ENCODE results near the gene GRAMD1A. TPM values are rescaled to one million over a fixed set of nuclear protein-coding genes. Genes with fewer than 3 reads are reported as not detected.

The GRAMD1A gene
- total and polyA plus RNA-seq, 11 donors = 21.8 to 64.5 (median 31.3) TPM

DNA sequence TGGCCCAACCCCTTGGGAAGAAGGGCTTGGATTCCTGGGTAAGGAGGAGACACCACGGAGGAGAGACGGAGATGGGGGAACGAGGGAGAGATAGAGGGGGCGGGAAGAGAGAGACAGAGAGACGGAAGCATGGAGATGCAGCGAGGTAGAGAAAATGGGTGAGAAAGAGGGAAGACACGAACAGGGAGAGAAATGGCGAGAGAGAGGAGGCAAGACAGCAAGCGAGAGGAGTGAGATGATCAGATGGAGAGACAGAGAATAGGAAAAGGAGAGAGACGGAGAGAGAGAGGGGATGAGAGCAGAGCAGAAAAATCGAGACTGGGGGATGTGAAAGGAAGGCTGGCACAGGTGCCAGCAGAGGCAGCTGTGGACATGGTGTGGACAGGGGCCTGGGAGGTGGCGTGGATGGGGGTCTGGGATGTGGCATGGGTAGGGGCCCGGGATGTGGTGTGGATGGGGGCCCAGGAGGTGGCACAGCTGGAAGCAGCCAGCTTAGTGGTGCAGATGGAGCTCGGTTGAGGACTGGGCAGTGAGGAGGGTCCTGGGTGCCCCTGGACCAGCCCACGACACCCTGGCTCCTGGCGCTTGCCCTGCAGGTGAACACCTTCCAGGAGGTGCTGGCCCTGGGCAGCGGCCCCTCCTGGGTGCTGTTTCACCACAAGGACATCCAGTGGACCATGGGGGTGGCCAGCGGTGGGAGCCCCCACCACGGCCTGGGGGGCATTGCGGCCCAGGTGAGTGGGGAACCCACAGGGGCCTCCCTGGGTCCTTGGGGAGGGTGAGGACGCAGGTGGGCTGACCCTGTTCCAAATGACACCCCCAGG lies 75.3 kb downstream of the GRAMD1A start:
- Histone ChIP-seq H3K27ac (no peak overlapping the region), H3K4me3 (no peak overlapping the region), H3K36me3 (no peaks in the 10 kb centered on the region), H3K27me3 (no peaks in the 10 kb centered on the region), H3K9me3 (peaks cover 0 to 7% (median 4%) of the 10 kb centered on the region in 12 donors), H3K4me1 (no peaks in the 10 kb centered on the region)
- no peak for ATAC-seq
- TF ChIP-seq, protein P1, sequence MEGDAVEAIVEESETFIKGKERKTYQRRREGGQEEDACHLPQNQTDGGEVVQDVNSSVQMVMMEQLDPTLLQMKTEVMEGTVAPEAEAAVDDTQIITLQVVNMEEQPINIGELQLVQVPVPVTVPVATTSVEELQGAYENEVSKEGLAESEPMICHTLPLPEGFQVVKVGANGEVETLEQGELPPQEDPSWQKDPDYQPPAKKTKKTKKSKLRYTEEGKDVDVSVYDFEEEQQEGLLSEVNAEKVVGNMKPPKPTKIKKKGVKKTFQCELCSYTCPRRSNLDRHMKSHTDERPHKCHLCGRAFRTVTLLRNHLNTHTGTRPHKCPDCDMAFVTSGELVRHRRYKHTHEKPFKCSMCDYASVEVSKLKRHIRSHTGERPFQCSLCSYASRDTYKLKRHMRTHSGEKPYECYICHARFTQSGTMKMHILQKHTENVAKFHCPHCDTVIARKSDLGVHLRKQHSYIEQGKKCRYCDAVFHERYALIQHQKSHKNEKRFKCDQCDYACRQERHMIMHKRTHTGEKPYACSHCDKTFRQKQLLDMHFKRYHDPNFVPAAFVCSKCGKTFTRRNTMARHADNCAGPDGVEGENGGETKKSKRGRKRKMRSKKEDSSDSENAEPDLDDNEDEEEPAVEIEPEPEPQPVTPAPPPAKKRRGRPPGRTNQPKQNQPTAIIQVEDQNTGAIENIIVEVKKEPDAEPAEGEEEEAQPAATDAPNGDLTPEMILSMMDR (IDR thresholded peaks at IDR 0.05) = no peak
- TF ChIP-seq POLR2A (IDR thresholded peaks at IDR 0.05) = no peak
- DNase-seq = no peak
- WGBS, 4 donors = 85 to 90% (median 86%) methylated on average over 19 to 21 of the region's 21 CpGs
- intact Hi-C loops (cut with DNase I) = no loop called here

DNA sequence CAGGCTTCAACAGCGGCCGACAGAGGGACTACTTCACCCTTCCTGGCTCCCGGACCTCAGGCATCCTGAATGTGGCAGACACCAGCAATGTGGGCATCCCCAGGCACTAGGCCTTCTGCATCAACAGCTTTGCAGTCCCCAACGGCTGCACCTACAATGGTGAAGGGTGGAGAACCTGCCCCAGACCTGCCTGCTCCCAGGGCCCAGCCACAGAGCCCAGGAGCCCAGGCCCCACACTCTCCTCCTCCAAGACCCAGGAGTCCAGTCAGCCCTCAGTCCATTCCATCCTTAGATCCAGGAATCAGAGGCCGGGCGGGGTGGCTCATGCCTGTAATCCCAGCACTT lies 75.9 kb downstream of the GRAMD1A start:
- intact Hi-C loops (cut with DNase I) = no loop called here
- WGBS, 4 donors = 67 to 91% (median 81%) methylated on average over 2 to 6 of the region's 6 CpGs
- H3K36me3 ChIP-seq = no peaks in the 10 kb centered on the region
- H3K27me3 ChIP-seq = no peaks in the 10 kb centered on the region
- no peak for TF ChIP-seq POLR2A (IDR thresholded peaks at IDR 0.05)
- TF ChIP-seq, protein P1 (IDR thresholded peaks at IDR 0.05) = no peak
- H3K4me3 ChIP-seq = no peak overlapping the region
- H3K9me3 ChIP-seq = peaks cover 0 to under 1% (median 0%) of the 10 kb centered on the region in 12 donors
- DNase-seq (no peak), ATAC-seq (no peak)
- no peak overlapping the region for H3K27ac ChIP-seq
- H3K4me1 ChIP-seq = no peaks in the 10 kb centered on the region

Other genes starting within 250 kb of the GRAMD1A start
- gene ZNF599, start 227.1 kb upstream of the GRAMD1A start, total RNA-seq = 1 to 10 TPM; 3.0 to 5.6 (median 3.6) TPM
- 1 to 10 TPM; 2.8 to 3.0 TPM for gene ZNF599, start 227.1 kb upstream of the GRAMD1A start, polyA plus RNA-seq
- 10 to 100 TPM in 1 of 9 donors, 1 to 10 TPM in 7, under 1 TPM in 1; 0.95 to 13.4 (median 2.8) TPM for gene ZNF30, start 73.4 kb upstream of the GRAMD1A start, total RNA-seq
- 1 to 10 TPM; 1.8 TPM for gene ZNF30, start 73.4 kb upstream of the GRAMD1A start, polyA plus RNA-seq
- 1 to 10 TPM; 2.7 to 8.2 (median 4.2) TPM for gene ZNF792, start 36.1 kb upstream of the GRAMD1A start, total RNA-seq
- gene ZNF792, start 36.1 kb upstream of the GRAMD1A start, polyA plus RNA-seq = 1 to 10 TPM; 1.3 to 2.2 TPM
- 10 to 100 TPM; 22.1 to 68.3 (median 32.4) TPM for gene SCN1B, start 30.1 kb downstream of the GRAMD1A start, total RNA-seq
- gene SCN1B, start 30.1 kb downstream of the GRAMD1A start, polyA plus RNA-seq = 10 to 100 TPM; 19.7 to 64.4 TPM
- gene HPN, start 41.4 kb downstream of the GRAMD1A start, total RNA-seq = 10 to 100 TPM in 1 of 9 donors, 1 to 10 TPM in 8; 1.1 to 13.4 (median 3.3) TPM
- 1 to 10 TPM in 1 of 2 donors, under 1 TPM in 1; 0.80 to 1.4 TPM for gene HPN, start 41.4 kb downstream of the GRAMD1A start, polyA plus RNA-seq
- gene FXYD3, start 115.5 kb downstream of the GRAMD1A start, total RNA-seq = 1 to 10 TPM in 2 of 9 donors, under 1 TPM in 4, not detected in 3; 0.37 to 2.5 (median 0.80) TPM
- gene FXYD3, start 115.5 kb downstream of the GRAMD1A start, polyA plus RNA-seq = 1 to 10 TPM in 1 of 2 donors, under 1 TPM in 1; 0.98 to 1.1 TPM
- 10 to 100 TPM in 3 of 9 donors, 1 to 10 TPM in 6; 2.2 to 15.1 (median 6.0) TPM for gene LGI4, start 134.7 kb downstream of the GRAMD1A start, total RNA-seq
- gene LGI4, start 134.7 kb downstream of the GRAMD1A start, polyA plus RNA-seq = 10 to 100 TPM in 1 of 2 donors, 1 to 10 TPM in 1; 4.2 to 14.2 TPM
- 100 to 1,000 TPM; 261 to 631 (median 412) TPM for gene FXYD1, start 138.5 kb downstream of the GRAMD1A start, total RNA-seq
- gene FXYD1, start 138.5 kb downstream of the GRAMD1A start, polyA plus RNA-seq = 100 to 1,000 TPM; 129 to 439 TPM
- gene FXYD7, start 142.9 kb downstream of the GRAMD1A start, total RNA-seq = under 1 TPM in 3 of 9 donors, not detected in 6; 0.21 to 0.52 (median 0.28) TPM
- not detected for gene FXYD7, start 142.9 kb downstream of the GRAMD1A start, polyA plus RNA-seq
- gene FXYD5, start 154.4 kb downstream of the GRAMD1A start, total RNA-seq = 10 to 100 TPM; 15.3 to 87.9 (median 19.5) TPM
- 10 to 100 TPM; 31.0 to 59.2 TPM for gene FXYD5, start 154.4 kb downstream of the GRAMD1A start, polyA plus RNA-seq
- gene FAM187B, start 228.4 kb downstream of the GRAMD1A start, total RNA-seq = not detected
- gene FAM187B, start 228.4 kb downstream of the GRAMD1A start, polyA plus RNA-seq = under 1 TPM in 1 of 2 donors, not detected in 1; 0.06 TPM
- gene LSR, start 248.7 kb downstream of the GRAMD1A start, total RNA-seq = 1 to 10 TPM; 2.8 to 9.0 (median 5.3) TPM
- gene LSR, start 248.7 kb downstream of the GRAMD1A start, polyA plus RNA-seq = 10 to 100 TPM in 1 of 2 donors, 1 to 10 TPM in 1; 4.8 to 10.5 TPM